ENCODE results near the gene KCNAB1.

GRCh38 chr3:156377266-156377665 lies 256.9 kb downstream of the KCNAB1 start:
- TF ChIP-seq CTCF (IDR thresholded peaks at IDR 0.05) (no peak), POLR2A (IDR thresholded peaks at IDR 0.05) (no peak), EP300 (IDR thresholded peaks at IDR 0.05) (no peak)

Data from tibial nerve (tissue), 4 donors.